Keratinocyte (primary cell): ENCODE data around the gene CPNE4. TPM values are rescaled to one million over a fixed set of nuclear protein-coding genes. Genes with fewer than 3 reads are reported as not detected.

ENCODE experiments used
- DNase-seq: peaks from one replicate; pipeline ENCODE4 v3.0.0-alpha.2; 2011; ENCODE audit warnings: low read depth, missing footprints, low spot score
- FAIRE-seq: peaks from 2 replicates; lab custom pipeline; 2011; peaks lifted over from hg19 to GRCh38; lab: Jason Lieb, UNC
- H2AFZ ChIP-seq: 2 replicates; pipeline ENCODE4 v1.6.0; 2012; ENCODE audit warnings: low read length, control low read depth, inconsistent platforms; ENCODE audit not compliant: control insufficient read depth
- H3K27ac ChIP-seq: 2 replicates; pipeline ENCODE4 v1.5.1; 2011; ENCODE audit warnings: low read length; ENCODE audit not compliant: control insufficient read depth, insufficient read depth
- H3K27me3 ChIP-seq: 3 replicates; pipeline ENCODE4 v1.6.0; 2011; ENCODE audit warnings: low read length; ENCODE audit not compliant: control insufficient read depth, insufficient read depth; ENCODE audit errors: extremely low read depth
- H3K36me3 ChIP-seq, 2 experiments: 2 replicates in 1 of 2; 3 replicates in 1 of 2; pipeline ENCODE4 v1.5.1; 2011; ENCODE audit warnings: low read length in 2 of 2, mild to moderate bottlenecking in 1 of 2; ENCODE audit not compliant: control insufficient read depth in 2 of 2, insufficient read depth in 2 of 2; ENCODE audit errors: extremely low read depth in 1 of 2
- H3K4me1 ChIP-seq: 3 replicates; pipeline ENCODE4 v1.5.1; 2011; ENCODE audit warnings: low read length; ENCODE audit not compliant: control insufficient read depth, insufficient read depth; ENCODE audit errors: extremely low read depth
- H3K4me2 ChIP-seq: 3 replicates; pipeline ENCODE4 v1.6.0; 2011; ENCODE audit warnings: low read depth, low read length; ENCODE audit not compliant: control insufficient read depth, insufficient read depth; ENCODE audit errors: extremely low read depth
- H3K4me3 ChIP-seq, 3 experiments: fragments of 200-600 bp in 1 of 3; sonication (generic) in 1 of 3; 2 replicates in 2 of 3; 3 replicates in 1 of 3; pipeline ENCODE4 v1.5.1; 2011 to 2016; ENCODE audit warnings: low read length in 3 of 3, mild to moderate bottlenecking in 3 of 3, control low read depth in 2 of 3, inconsistent platforms in 1 of 3, low read depth in 1 of 3, mixed read lengths in 1 of 3, mixed run types in 1 of 3, moderate library complexity in 1 of 3; ENCODE audit not compliant: control insufficient read depth in 2 of 3, insufficient read depth in 2 of 3; ENCODE audit errors: extremely low read depth in 1 of 3
- H3K79me2 ChIP-seq: 2 replicates; pipeline ENCODE4 v1.6.0; 2012; ENCODE audit warnings: low read length; ENCODE audit not compliant: control insufficient read depth, insufficient read depth
- H3K9ac ChIP-seq: 3 replicates; pipeline ENCODE4 v1.6.0; 2011; ENCODE audit warnings: low read length; ENCODE audit not compliant: control insufficient read depth, insufficient read depth; ENCODE audit errors: extremely low read depth
- H3K9me1 ChIP-seq: 3 replicates; pipeline ENCODE4 v1.6.0; 2011; ENCODE audit warnings: low read length; ENCODE audit not compliant: control insufficient read depth, insufficient read depth; ENCODE audit errors: extremely low read depth
- H3K9me3 ChIP-seq: 2 replicates; pipeline ENCODE4 v1.5.1; 2012; ENCODE audit warnings: low read depth, low read length; ENCODE audit not compliant: control insufficient read depth
- H4K20me1 ChIP-seq: 3 replicates; pipeline ENCODE4 v1.6.0; 2011; ENCODE audit warnings: low read length; ENCODE audit not compliant: control insufficient read depth, insufficient read depth; ENCODE audit errors: extremely low read depth
- CTCF ChIP-seq, 3 experiments: IDR thresholded peaks in 1 of 3; conservative IDR thresholded peaks in 1 of 3; optimal IDR thresholded peaks in 1 of 3; 2 replicates in 2 of 3; 3 replicates in 1 of 3; pipeline versions ENCODE3 to v1.5.1; 2011; ENCODE audit warnings: low read length in 3 of 3, mild to moderate bottlenecking in 3 of 3, moderate library complexity in 2 of 3, control low read depth in 1 of 3, inconsistent platforms in 1 of 3; ENCODE audit not compliant: insufficient read depth in 2 of 3; ENCODE audit errors: extremely low read depth in 1 of 3
- EZH2 ChIP-seq: IDR thresholded peaks from one replicate; pipeline ENCODE4 v1.6.1; 2012; ENCODE audit warnings: inconsistent platforms, mild to moderate bottlenecking, low read length, moderate library complexity
- dilution Hi-C: fragments of 300-500 bp; cut with MboI; formaldehyde crosslinking; loops from one replicate; pipeline ENCODE4 v1.7.0; 2020; ENCODE audit warnings: low sequenced_read_pairs; ENCODE audit not compliant: extremely low pct_ligation_motif_present
- polyA plus RNA-seq, 5 experiments: library from polyadenylated mRNA; depleted of rRNA in 3 of 5; stranded (reverse) in 3 of 5; stranded (forward) in 1 of 5; unstranded in 1 of 5; fragments of >200 nt; gene quantifications; 1 replicate in 1 of 5; 2 replicates in 3 of 5; 3 replicates in 1 of 5; pipeline versions ENCODE4 v1.2.1 to v1.2.3, GENCODE V29; 2011 to 2012; ENCODE audit warnings: missing spikeins in 2 of 5, low read depth in 1 of 5, low replicate concordance in 1 of 5
- small RNA-seq, 3 experiments: library from RNA; depleted of rRNA; stranded (forward); fragments of <200 nt; gene quantifications; one replicate each; pipeline ENCODE3, GENCODE V24; 2012; ENCODE audit warnings: low read depth in 3 of 3, low replicate concordance in 1 of 3; ENCODE audit not compliant: insufficient read length in 3 of 3

The CPNE4 gene
- polyA plus RNA-seq, 1 donor (not counting 4 experiments of a cell fraction or from before 2014, with no cell fraction given), result 0.08 TPM

GRCh38 chr3:131484496-131485111, 550.2 kb downstream of the CPNE4 start:
- Histone ChIP-seq H3K9me3 (no peaks in the 10 kb centered on the region), H3K27ac (no peak overlapping the region), H3K79me2 (peaks cover 16% of the 10 kb centered on the region), H3K4me2 (no peak overlapping the region), H3K9me1 (no peaks in the 10 kb centered on the region), H3K27me3 (no peaks in the 10 kb centered on the region), H3K9ac (no peak overlapping the region), H3K4me3 (no peak overlapping the region), H3K4me1 (no peaks in the 10 kb centered on the region), H2AFZ (no peak overlapping the region), H3K36me3 (peaks cover 7 to 9% of the 10 kb centered on the region in 2 experiments), H4K20me1 (no peaks in the 10 kb centered on the region)
- dilution Hi-C loops, result no loop called here
- FAIRE-seq (no peak), DNase-seq (no peak)
- TF ChIP-seq CTCF (optimal IDR thresholded peaks at IDR 0.05 in 1 of 3, IDR thresholded peaks at IDR 0.05 in 1 of 3, conservative IDR thresholded peaks at IDR 0.05 in 1 of 3; ENCODE audit: extremely low read depth in 1 of 3, insufficient read depth in 2 of 3, low read length in 3 of 3) (no peak), EZH2 (no peak)

Small RNA genes lying within 50 kb of the gene (small RNA-seq; reads per million reads assigned to genes)
- gene AC107027.2, result 0 reads per million in 3 experiments
- gene MIR5704, result 0 reads per million in 3 experiments
